Activated T-helper 1 cell treated with anti-CD3 and anti-CD28 coated beads, Interleukin-12 subunit alpha, Interleukin-12 subunit beta, Interleukin-2, Interleukin-4 antibody, amounts not matched to agents 30 ng/mL and 10 ng/mL and 1 ng/mL, durations not matched to agents 14 hours and 24 hours and 36 hours (primary cell): ENCODE results near the gene KCNQ1. TPM values are rescaled to one million over a fixed set of nuclear protein-coding genes. Genes with fewer than 3 reads are reported as not detected.
"Not testable (repeated sequence)": the region's sequence is repeated elsewhere in the genome, so short reads cannot be mapped to it uniquely, and the experiment has no call there.

Experiments
- DNase-seq: peaks from one replicate; pipeline ENCODE4 v3.0.0; 2021; ENCODE audit warnings: low spot score
- H3K27ac Mint-ChIP-seq: one replicate; pipeline ENCODE4 v1.8.0; 2021; ENCODE audit warnings: mild to moderate bottlenecking, mixed read lengths
- H3K27me3 Mint-ChIP-seq: one replicate; pipeline ENCODE4 v1.8.0; 2022; ENCODE audit warnings: mild to moderate bottlenecking, moderate library complexity, mixed read lengths; ENCODE audit not compliant: insufficient read depth
- H3K36me3 Mint-ChIP-seq: one replicate; pipeline ENCODE4 v1.8.0; 2021; ENCODE audit warnings: low read depth, mixed read lengths
- H3K4me1 Mint-ChIP-seq: one replicate; pipeline ENCODE4 v1.8.0; 2021; ENCODE audit warnings: low read depth, mixed read lengths
- H3K4me3 Mint-ChIP-seq: one replicate; pipeline ENCODE4 v1.8.0; 2021; ENCODE audit warnings: mild to moderate bottlenecking, moderate library complexity, mixed read lengths
- H3K9me3 Mint-ChIP-seq: one replicate; pipeline ENCODE4 v1.8.0; 2021; ENCODE audit warnings: mixed read lengths
- intact Hi-C: fragments of 100-400 bp; cut with micrococcal nuclease; formaldehyde crosslinking; loops from one replicate; pipeline ENCODE4 v1.15.1; 2024
- total RNA-seq: library from RNA; stranded (reverse); gene quantifications from 2 replicates; pipeline ENCODE4 v1.2.3, GENCODE V29; 2022

The KCNQ1 gene
- total RNA-seq, 1 donor from 2014 or later, result 6.4 TPM

DNA sequence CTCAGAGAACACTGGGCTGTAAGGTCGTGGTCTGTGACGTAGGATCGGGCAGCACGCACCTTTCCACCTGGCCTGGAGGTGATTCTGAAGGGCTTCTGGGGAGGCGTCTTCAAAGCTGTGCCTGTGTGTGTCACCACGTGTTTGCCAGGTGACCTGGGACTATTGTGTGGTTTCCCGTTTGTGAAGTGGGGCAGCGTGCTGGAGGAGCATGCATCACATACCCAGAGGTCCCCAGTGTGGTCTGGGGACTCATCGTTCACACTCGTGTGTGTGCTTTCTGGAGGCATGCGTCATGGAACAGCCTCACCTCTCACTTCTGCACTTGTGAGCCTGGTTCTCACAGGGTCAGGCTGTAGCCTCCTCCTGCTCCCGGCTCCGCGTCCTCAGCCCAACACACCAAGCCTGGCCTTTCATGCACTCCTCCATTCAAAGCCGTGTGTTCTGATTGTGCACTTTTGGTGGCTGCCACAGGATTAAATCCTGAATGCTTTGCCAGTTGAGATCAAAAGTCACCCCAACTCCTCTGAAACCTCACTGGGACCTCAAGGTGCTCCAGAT, 148.7 kb downstream of the KCNQ1 start:
- Mint-ChIP-seq H3K9me3 (peaks cover 11% of the 10 kb centered on the region), H3K36me3 (no peaks in the 10 kb centered on the region), H3K27me3 (no peaks in the 10 kb centered on the region), H3K4me3 (no peak overlapping the region), H3K27ac (no peak overlapping the region), H3K4me1 (no peaks in the 10 kb centered on the region)
- intact Hi-C loops, result no loop called here
- DNase-seq, result no peak

DNA sequence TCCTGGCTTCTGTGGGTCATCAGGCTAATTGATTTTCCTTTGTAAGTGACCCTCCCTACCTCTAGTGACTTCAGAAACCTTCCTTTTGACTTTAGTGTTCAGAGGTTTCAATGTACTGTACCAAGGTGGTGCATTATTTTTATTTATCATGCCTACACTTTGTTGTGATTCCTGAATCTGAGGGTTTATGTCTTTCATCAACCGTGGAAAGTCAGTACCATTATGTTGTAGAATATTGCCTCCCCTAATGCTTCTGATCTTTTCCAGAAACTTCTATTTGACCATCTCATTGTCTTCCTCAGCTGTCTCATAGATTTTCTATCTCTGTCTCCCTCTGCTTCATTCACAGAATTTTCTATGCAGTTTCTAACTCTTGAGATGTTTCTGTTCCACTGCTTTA, 149.5 kb downstream of the KCNQ1 start:
- DNase-seq, result no peak
- no peak overlapping the region for H3K4me3 Mint-ChIP-seq
- no peaks in the 10 kb centered on the region for H3K4me1 Mint-ChIP-seq
- intact Hi-C loops, result no loop called here
- peaks cover 18% of the 10 kb centered on the region for H3K9me3 Mint-ChIP-seq
- no peak overlapping the region for H3K27ac Mint-ChIP-seq
- no peaks in the 10 kb centered on the region for H3K27me3 Mint-ChIP-seq
- H3K36me3 Mint-ChIP-seq, result no peaks in the 10 kb centered on the region

DNA sequence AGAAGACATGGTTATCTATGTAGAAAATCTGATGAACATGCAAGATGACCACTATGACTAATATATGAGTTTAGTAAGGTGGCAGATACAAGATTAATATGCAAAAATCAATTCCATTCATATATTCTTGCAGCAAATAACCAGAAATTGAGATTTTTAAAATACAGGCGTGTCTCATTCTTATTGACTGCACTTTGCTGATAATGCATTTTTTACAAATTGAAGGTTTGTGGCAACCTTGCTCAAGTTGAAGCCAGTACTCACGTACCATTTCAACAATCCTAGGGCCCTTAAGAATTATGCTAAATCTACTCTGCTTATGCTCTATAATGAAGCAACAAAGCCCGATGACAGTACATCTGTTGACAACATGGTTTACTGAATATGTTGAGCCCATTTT, 150.4 kb downstream of the KCNQ1 start:
- Mint-ChIP-seq H3K4me3 (no peak overlapping the region), H3K27ac (no peak overlapping the region), H3K36me3 (no peaks in the 10 kb centered on the region), H3K27me3 (no peaks in the 10 kb centered on the region), H3K4me1 (no peaks in the 10 kb centered on the region), H3K9me3 (peaks cover 18% of the 10 kb centered on the region)
- intact Hi-C loops, result no loop called here
- DNase-seq, result no peak

DNA sequence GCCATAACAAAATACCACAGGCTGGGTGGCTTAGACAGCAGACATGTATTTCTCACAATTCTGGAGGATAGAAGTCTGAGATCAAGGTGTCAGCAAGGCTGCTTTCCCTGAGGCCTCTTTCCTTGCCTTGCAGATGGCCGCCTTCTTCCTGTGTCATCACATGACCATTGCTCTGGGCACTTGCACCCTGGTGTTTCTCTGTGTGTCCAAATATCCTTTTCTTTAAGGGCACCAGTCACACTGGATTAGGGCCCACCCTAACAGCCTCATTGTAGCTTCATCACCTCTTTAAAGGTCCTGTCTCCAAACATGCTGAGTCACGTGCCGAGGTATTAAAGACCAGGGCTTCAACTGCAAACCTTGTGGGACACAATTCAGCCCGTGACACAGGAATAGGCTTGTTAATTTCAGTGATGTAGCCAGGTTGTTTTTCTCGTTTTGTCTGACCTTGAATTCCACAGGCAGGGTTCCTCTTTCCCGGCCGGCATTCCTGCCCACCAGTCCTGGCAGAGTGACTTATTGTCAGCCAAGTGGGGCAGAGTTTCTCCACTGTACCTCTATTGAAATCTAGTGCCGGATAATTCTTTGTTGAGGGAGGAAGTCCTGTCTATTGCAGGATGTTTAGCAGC, 154.9 kb downstream of the KCNQ1 start:
- Mint-ChIP-seq H3K9me3 (peaks cover 14% of the 10 kb centered on the region), H3K36me3 (no peaks in the 10 kb centered on the region), H3K4me1 (no peaks in the 10 kb centered on the region), H3K4me3 (no peak overlapping the region), H3K27me3 (no peaks in the 10 kb centered on the region), H3K27ac (no peak overlapping the region)
- intact Hi-C loops, result no loop called here
- no peak for DNase-seq

DNA sequence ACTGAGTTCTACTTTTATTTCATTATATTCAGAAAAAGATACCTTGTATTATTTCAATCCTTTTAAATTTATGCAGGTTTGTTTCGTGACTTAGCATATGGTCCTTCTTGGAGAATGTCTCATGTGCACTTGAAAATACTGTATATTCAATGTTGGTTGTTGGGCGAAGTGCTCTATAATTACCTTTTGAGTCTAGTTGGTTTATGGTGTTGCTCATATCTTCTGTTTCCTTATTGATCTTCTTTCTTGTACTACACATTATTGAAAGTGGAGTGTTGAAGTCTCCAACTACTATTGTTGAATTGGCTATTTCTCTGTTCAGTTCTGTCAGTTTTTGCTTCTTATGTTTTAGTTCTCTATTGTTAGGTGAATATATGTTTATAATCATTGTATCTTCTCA, 164.5 kb downstream of the KCNQ1 start:
- Mint-ChIP-seq H3K4me1 (no peaks in the 10 kb centered on the region), H3K27ac (no peak overlapping the region)

DNA sequence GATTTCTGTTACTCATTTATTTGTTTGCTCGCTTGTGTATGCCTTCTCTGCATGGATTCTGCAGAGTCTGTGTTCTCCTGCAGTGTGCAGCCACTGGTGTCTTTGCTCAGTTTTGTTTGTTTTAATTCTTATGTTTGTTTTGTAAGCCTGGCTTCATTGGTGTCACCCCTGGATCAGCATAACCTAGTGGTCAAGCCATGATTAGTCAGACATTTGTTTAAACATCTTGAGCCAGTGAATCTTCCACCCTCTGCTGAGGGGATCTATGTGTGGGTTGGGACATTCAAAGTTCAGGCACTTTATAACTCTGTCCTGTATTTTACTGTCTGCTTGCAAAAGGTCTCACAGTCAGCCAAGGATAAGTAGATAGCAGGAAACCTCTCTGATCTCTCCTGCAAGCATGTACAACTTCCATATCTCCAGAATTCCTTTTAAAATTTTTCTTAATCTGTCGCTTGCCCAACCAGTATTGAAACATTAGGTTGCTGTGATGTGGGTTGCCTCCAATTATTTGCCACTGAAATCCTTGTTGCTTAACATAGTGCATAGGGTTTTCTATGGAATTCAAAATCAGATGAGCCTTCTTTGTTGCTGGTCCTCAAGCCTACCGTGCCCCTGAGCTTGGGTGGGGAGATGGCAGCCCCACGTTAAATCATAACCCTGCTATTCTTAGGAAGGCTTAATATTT, 168.2 kb downstream of the KCNQ1 start:
- Mint-ChIP-seq H3K27ac (no peak overlapping the region), H3K36me3 (no peaks in the 10 kb centered on the region), H3K9me3 (peaks cover 5% of the 10 kb centered on the region), H3K27me3 (peaks cover 6% of the 10 kb centered on the region), H3K4me3 (no peak overlapping the region), H3K4me1 (no peaks in the 10 kb centered on the region)
- intact Hi-C loops, result no loop called here
- DNase-seq, result no peak

More for the DNA sequence above, 164.5 kb downstream of the KCNQ1 start:
- H3K9me3 Mint-ChIP-seq, result peaks cover 5% of the 10 kb centered on the region
- DNase-seq, result no peak
- peaks cover 6% of the 10 kb centered on the region for H3K27me3 Mint-ChIP-seq
- H3K4me3 Mint-ChIP-seq, result no peak overlapping the region
- no peaks in the 10 kb centered on the region for H3K36me3 Mint-ChIP-seq
- intact Hi-C loops, result no loop called here

DNA sequence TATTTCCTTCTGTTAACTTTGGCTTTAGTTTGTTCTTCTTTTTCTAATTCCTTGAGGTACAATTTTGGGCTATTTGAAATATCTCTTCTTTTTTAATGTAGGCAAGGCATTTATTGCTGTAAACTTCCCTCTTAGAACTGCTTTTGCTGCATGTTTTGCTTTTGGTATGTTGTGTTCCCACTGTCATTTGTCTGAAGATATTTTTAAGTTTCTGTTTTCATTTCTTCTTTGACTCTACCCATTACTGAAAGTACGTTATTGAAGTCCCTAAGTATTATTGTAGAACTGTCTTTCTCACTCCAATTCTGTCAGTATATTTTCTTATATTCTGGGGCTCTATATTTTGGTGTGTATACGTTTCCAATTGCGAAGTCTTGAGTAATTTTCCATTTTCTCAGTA, 177.1 kb downstream of the KCNQ1 start:
- Mint-ChIP-seq H3K27ac (no peak overlapping the region), H3K36me3 (peaks cover 10% of the 10 kb centered on the region), H3K4me1 (peaks cover 10% of the 10 kb centered on the region), H3K9me3 (peaks cover 8% of the 10 kb centered on the region), H3K27me3 (no peaks in the 10 kb centered on the region), H3K4me3 (no peak overlapping the region)
- intact Hi-C loops, result no loop called here
- no peak for DNase-seq

DNA sequence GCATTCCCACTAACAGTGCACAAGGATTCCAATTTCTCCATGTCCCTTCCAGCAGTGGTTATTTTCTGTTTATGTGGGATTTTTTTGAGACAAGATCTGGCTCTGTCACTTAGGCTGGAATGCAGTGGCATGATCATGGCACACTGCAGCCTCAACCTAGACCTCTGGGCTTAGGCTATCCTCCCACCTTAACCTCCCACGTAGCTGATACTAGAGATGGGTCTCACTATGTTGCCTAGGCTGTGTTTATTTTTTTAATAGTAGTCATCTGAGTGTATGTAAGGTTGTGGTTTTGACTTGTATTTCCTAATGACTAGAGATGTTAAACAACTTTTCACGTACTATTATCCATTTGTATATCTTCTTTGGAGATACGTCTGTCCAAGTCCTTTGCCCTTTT, 180.4 kb downstream of the KCNQ1 start:
- Mint-ChIP-seq H3K27ac (no peak overlapping the region), H3K27me3 (no peaks in the 10 kb centered on the region)
- DNase-seq, result no peak

DNA sequence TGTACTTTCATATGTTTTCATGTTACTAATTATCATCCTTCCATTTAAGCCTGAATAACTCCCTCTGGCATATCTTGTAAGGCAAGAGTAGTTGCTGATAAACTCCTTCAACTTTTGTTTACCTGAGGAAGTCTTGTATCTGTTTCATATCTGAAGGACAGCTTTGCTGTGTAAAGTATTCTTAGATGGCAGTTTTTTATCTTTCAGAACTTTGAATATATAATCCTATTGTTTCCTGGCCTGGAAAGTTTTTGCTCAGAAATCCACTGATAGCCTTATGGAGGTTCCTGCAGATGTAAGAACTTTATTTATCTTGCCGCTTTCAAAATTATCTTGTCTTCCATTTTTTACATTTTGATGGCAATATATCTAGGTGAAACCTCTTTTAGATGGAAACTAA, 185.9 kb downstream of the KCNQ1 start:
- Mint-ChIP-seq H3K36me3 (peaks cover 2% of the 10 kb centered on the region), H3K4me3 (no peak overlapping the region), H3K4me1 (no peaks in the 10 kb centered on the region), H3K27me3 (no peaks in the 10 kb centered on the region), H3K27ac (no peak overlapping the region), H3K9me3 (peaks cover 38% of the 10 kb centered on the region)
- no peak for DNase-seq
- intact Hi-C loops, result no loop called here

More for the DNA sequence above, 180.4 kb downstream of the KCNQ1 start:
- Mint-ChIP-seq H3K4me3 (no peak overlapping the region), H3K4me1 (peaks cover 10% of the 10 kb centered on the region), H3K9me3 (peaks cover 13% of the 10 kb centered on the region), H3K36me3 (peaks cover 10% of the 10 kb centered on the region)
- intact Hi-C loops, result no loop called here

DNA sequence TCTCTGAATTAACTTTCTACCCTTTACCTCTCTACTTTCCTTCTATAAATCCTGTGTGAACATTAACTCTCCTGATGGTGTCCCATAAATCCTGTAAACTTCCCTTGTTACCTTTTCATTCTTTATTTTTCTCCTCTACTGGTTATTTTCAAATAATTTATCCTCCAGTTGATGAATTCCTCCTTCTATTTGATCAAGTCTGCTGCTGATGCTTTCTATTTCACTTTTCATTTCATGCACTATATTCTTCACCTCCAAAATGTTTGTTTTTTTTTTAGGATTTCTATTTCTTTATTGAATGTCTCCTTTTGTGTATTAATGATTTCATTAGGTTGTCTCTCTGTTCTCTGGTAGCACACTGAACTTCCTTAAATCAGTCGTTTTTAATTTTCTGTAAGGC, 186.4 kb downstream of the KCNQ1 start:
- DNase-seq, result no peak
- peaks cover 42% of the 10 kb centered on the region for H3K9me3 Mint-ChIP-seq
- intact Hi-C loops, result no loop called here
- H3K4me3 Mint-ChIP-seq, result no peak overlapping the region
- H3K27ac Mint-ChIP-seq, result no peak overlapping the region
- H3K36me3 Mint-ChIP-seq, result peaks cover 2% of the 10 kb centered on the region
- no peaks in the 10 kb centered on the region for H3K4me1 Mint-ChIP-seq
- no peaks in the 10 kb centered on the region for H3K27me3 Mint-ChIP-seq

DNA sequence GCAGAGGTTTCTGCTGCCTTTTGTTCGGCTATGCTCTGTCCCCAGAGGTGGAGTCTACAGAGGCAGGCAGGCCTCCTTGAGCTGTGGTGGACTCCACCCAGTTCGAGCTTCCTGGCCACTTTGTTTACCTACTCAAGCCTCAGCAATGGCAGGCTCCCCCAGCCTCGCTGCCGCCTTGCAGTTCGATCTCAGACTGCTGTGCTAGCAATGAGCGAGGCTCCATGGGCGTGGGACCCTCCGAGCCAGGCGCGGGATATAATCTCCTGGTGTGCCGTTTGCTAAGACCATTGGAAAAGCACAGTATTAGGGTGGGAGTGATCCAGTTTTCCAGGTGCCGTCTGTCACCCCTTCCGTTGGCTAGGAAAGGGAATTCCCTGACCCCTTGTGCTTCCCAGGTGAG, 195.0 kb downstream of the KCNQ1 start:
- DNase-seq, H3K4me1 Mint-ChIP-seq, H3K36me3 Mint-ChIP-seq, H3K27me3 Mint-ChIP-seq, intact Hi-C loops, H3K27ac Mint-ChIP-seq, H3K4me3 Mint-ChIP-seq: not testable (repeated sequence)
- H3K9me3 Mint-ChIP-seq, result peaks cover 71% of the 10 kb centered on the region

DNA sequence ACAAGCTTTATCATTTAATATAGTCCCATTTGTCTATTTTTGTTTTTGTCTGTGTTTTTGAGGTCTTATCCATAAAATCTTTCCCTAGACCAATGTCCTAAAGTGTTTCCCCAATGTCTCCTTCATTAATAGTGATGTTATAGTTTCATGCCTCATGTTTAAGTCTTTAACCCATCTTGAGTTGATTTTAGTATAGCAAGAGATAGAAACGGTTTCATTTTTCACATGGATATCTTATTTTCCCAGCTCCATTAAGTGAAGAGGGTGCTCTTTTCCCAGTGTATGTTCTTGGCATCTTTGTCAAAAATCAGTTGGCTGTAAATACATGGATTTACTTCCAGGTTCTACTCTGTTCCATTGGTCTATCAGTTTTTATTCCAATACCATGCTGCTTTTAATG, 196.8 kb downstream of the KCNQ1 start:
- no peaks in the 10 kb centered on the region for H3K27me3 Mint-ChIP-seq
- H3K4me3 Mint-ChIP-seq, result no peak overlapping the region
- DNase-seq, result no peak
- intact Hi-C loops, result no loop called here
- peaks cover 74% of the 10 kb centered on the region for H3K9me3 Mint-ChIP-seq
- H3K4me1 Mint-ChIP-seq, result no peaks in the 10 kb centered on the region
- peaks cover 2% of the 10 kb centered on the region for H3K36me3 Mint-ChIP-seq
- H3K27ac Mint-ChIP-seq, result no peak overlapping the region

DNA sequence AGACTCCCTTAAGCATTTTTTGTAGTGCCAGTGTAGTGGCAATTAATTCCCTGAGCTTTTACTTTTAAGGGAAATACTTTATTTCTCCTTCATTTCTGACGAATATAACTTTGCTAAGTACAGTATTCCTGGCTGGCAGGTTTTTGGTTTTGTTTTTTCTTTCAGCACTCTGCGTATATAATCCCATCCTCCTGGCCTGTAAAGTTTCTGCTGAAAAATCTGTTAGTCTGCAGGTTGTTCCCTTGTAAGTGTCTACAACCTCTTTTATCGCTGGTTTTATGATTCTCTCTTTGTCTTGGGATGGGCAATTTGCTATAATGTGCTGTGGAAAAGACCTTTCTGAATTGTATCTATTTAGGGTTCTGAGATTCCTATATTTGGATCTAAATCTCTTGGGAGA, 198.9 kb downstream of the KCNQ1 start:
- Mint-ChIP-seq H3K27ac (no peak overlapping the region), H3K27me3 (no peaks in the 10 kb centered on the region), H3K9me3 (peaks cover 73% of the 10 kb centered on the region), H3K36me3 (peaks cover 4% of the 10 kb centered on the region), H3K4me1 (no peaks in the 10 kb centered on the region), H3K4me3 (no peak overlapping the region)
- DNase-seq, result no peak
- intact Hi-C loops, result no loop called here
